Measurements from ENCODE around the gene ARID2. TPM values are rescaled to one million over a fixed set of nuclear protein-coding genes. Genes with fewer than 3 reads are reported as not detected.

Gene ARID2
- total RNA-seq, 1 experiment from 2014 or later: 21.9 TPM

DNA sequence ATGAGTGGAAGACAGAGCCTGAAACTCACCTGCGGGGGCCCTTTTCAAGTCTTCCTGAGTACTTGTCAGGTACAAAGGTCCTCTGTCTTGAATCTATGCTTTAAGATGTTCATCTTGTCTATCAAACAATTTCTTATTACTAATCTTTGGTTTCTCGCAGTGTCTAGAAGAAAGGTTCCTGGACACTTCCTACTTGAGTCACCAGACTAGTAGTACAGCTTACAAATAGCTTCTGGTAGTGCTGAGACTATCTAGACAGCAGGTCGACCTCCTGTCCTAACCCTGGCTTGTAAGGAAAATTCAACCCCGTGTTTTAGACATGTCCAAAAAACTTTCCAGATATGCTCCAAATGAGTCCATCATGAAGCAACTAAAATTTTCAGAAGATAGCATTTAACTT, 11.2 kb upstream of the ARID2 start:
- BruUV-seq (replicated peaks): no TSS peak

DNA sequence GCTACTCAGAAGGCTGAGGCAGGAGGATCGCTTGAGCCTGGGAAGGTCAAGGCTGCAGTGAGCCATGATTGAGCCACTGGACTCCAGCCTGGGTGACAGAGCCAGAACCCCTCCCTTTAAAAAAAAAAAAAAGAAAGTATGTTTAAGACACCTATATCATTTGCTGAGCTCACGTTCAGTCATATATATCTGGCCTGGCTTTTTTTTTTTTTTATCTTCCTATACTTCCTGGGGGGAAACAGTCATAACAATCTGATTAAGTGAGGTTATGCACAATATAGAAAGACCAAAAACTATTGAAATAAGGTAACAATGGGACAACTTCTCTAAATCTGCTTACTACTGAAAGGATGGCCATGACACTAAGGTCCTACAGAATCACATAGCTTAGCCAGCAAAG, 9.4 kb upstream of the ARID2 start:
- no peaks in the 10 kb centered on the region for H3K9me3 Mint-ChIP-seq (ENCODE audit: unreplicated experiment)
- BruUV-seq (replicated peaks): no TSS peak
- intact Hi-C loops (cut with micrococcal nuclease): no loop called here
- CTCF ChIA-PET: interaction anchor here (0.6 to 1.2 kb wide), 6 partner anchors 17 to 313 kb away, joined by 3 to 5 read pairs (median 3); no protein-coding TSS in a partner anchor
- DNase-seq (ENCODE audit: unreplicated experiment): no peak
- H3K27ac Mint-ChIP-seq (ENCODE audit: low read depth, unreplicated experiment): no peak overlapping the region
- H3K27me3 Mint-ChIP-seq (ENCODE audit: insufficient read depth, unreplicated experiment): no peaks in the 10 kb centered on the region
- POLR2A ChIA-PET: no interaction called here
- H3K36me3 Mint-ChIP-seq (ENCODE audit: insufficient read depth, unreplicated experiment): peaks cover 7% of the 10 kb centered on the region
- no peak for TF ChIP-seq CTCF (IDR thresholded peaks at IDR 0.05; ENCODE audit: unreplicated experiment)
- H3K4me3 Mint-ChIP-seq (ENCODE audit: unreplicated experiment): no peak overlapping the region
- H3K4me1 Mint-ChIP-seq (ENCODE audit: insufficient read depth, unreplicated experiment): peaks cover 6% of the 10 kb centered on the region

More for the DNA sequence above, 11.2 kb upstream of the ARID2 start:
- H3K9me3 Mint-ChIP-seq (ENCODE audit: unreplicated experiment): no peaks in the 10 kb centered on the region
- peaks cover 7% of the 10 kb centered on the region for H3K36me3 Mint-ChIP-seq (ENCODE audit: insufficient read depth, unreplicated experiment)
- no peak for TF ChIP-seq CTCF (IDR thresholded peaks at IDR 0.05; ENCODE audit: unreplicated experiment)
- CTCF ChIA-PET: interaction anchor here (0.9 to 1.5 kb wide), 3 partner anchors 8 to 175 kb away, joined by 3 to 5 read pairs (median 5); no protein-coding TSS in a partner anchor
- no peak overlapping the region for H3K4me3 Mint-ChIP-seq (ENCODE audit: unreplicated experiment)
- H3K27ac Mint-ChIP-seq (ENCODE audit: low read depth, unreplicated experiment): no peak overlapping the region
- H3K4me1 Mint-ChIP-seq (ENCODE audit: insufficient read depth, unreplicated experiment): peaks cover 6% of the 10 kb centered on the region
- H3K27me3 Mint-ChIP-seq (ENCODE audit: insufficient read depth, unreplicated experiment): no peaks in the 10 kb centered on the region
- POLR2A ChIA-PET: interaction anchor here (1.0 kb wide), 1 partner anchor 33 kb away, joined by 3 read pairs; no protein-coding TSS in a partner anchor
- intact Hi-C loops (cut with micrococcal nuclease): no loop called here
- DNase-seq (ENCODE audit: unreplicated experiment): no peak

DNA sequence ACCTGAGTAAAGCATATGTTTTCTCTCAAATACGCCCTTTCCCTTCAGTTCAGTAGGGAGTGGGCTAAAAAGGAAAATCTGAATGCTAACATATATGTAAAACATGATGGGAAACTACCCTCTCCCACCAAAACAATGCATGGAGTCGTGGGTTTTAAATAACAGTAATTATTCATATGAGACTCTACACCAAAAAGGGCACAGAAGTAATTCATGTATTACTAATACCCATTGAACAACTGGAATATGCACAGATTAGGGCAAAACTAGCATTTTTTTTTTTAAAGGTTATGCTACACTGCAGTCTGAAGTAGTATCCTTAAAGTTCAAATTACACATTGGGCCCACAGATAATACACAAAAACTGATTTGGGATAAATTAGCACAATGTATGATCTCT, 8.1 kb upstream of the ARID2 start:
- POLR2A ChIA-PET: no interaction called here

DNA sequence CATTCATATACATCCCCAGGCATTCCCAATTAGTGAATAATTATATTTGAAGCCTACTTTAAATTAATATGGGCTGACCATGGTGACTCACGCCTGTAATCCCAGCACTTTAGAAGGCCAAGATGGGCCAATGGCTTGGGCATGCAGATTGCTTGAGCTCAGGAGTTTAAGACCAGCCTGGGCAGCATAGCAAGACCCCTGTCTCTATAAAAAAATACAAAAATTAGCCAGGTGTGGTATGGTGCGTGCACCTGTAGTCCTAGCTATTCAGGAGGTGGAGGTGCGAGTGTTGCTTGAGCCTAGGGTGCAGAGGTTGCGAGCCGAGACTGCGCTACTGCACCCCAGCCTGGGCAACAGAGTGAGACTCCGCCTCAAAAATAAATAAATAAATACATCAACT, 7.6 kb upstream of the ARID2 start:
- CTCF ChIA-PET: interaction anchor here (0.6 to 2.1 kb wide), 4 partner anchors 12 to 1676 kb away, joined by 3 to 11 read pairs (median 5); no protein-coding TSS in a partner anchor
- POLR2A ChIA-PET: interaction anchor here (2.1 kb wide), 1 partner anchor 10 kb away, joined by 9 read pairs; no protein-coding TSS in a partner anchor
- Mint-ChIP-seq H3K27me3 (ENCODE audit: insufficient read depth, unreplicated experiment) (no peaks in the 10 kb centered on the region), H3K4me3 (ENCODE audit: unreplicated experiment) (no peak overlapping the region), H3K9me3 (ENCODE audit: unreplicated experiment) (no peaks in the 10 kb centered on the region), H3K27ac (ENCODE audit: low read depth, unreplicated experiment) (no peak overlapping the region), H3K36me3 (ENCODE audit: insufficient read depth, unreplicated experiment) (peaks cover 11% of the 10 kb centered on the region), H3K4me1 (ENCODE audit: insufficient read depth, unreplicated experiment) (peaks cover 11% of the 10 kb centered on the region)
- intact Hi-C loops (cut with micrococcal nuclease): no loop called here
- TF ChIP-seq CTCF (IDR thresholded peaks at IDR 0.05; ENCODE audit: unreplicated experiment): no peak
- DNase-seq (ENCODE audit: unreplicated experiment): no peak
- BruUV-seq (replicated peaks): no TSS peak

More for the DNA sequence above, 8.1 kb upstream of the ARID2 start:
- BruUV-seq (replicated peaks): no TSS peak
- Mint-ChIP-seq H3K4me3 (ENCODE audit: unreplicated experiment) (no peak overlapping the region), H3K36me3 (ENCODE audit: insufficient read depth, unreplicated experiment) (peaks cover 7% of the 10 kb centered on the region), H3K27ac (ENCODE audit: low read depth, unreplicated experiment) (no peak overlapping the region), H3K9me3 (ENCODE audit: unreplicated experiment) (no peaks in the 10 kb centered on the region), H3K4me1 (ENCODE audit: insufficient read depth, unreplicated experiment) (peaks cover 11% of the 10 kb centered on the region), H3K27me3 (ENCODE audit: insufficient read depth, unreplicated experiment) (no peaks in the 10 kb centered on the region)
- DNase-seq (ENCODE audit: unreplicated experiment): no peak
- intact Hi-C loops (cut with micrococcal nuclease): no loop called here
- CTCF ChIA-PET: interaction anchor here (0.7 kb wide), 2 partner anchors 8 to 94 kb away, joined by 4 read pairs; partner anchors contain the start of gene ARID2
- TF ChIP-seq CTCF (IDR thresholded peaks at IDR 0.05; ENCODE audit: unreplicated experiment): no peak

Data from MCF 10A (cell line).